Right ventricle myocardium superior (tissue), 1 donor: Measurements from ENCODE around the gene MIX23. TPM values are rescaled to one million over a fixed set of nuclear protein-coding genes. Genes with fewer than 3 reads are reported as not detected.

ENCODE experiments used
- ATAC-seq: fragments of 200-7000 bp; cut with Tn5 transposase; one replicate; pipeline ENCODE4 v1.9.1; 2020; ENCODE audit warnings: mild to moderate bottlenecking; ENCODE audit not compliant: poor library complexity
- DNase-seq: peaks from one replicate; pipeline ENCODE4 v3.0.0-alpha.2; 2020
- intact Hi-C: fragments of 100-400 bp; cut with DNase I; formaldehyde crosslinking; loops from one replicate; pipeline ENCODE4 v1.11.2; 2022
- total RNA-seq: library from RNA; stranded (reverse); fragmentation: NEBNext Ultra II Directional; extraction: Animal tissue kit (Norgen Biotek cat#: 25700); gene quantifications from one replicate; pipeline ENCODE4 v1.2.1, GENCODE V29; 2021
- donor health status: DM: no; HTN: yes; CAD: no; lungs with severe emphysema.

The MIX23 gene
- total RNA-seq, 1 donor from 2014 or later, result 25.0 TPM

DNA sequence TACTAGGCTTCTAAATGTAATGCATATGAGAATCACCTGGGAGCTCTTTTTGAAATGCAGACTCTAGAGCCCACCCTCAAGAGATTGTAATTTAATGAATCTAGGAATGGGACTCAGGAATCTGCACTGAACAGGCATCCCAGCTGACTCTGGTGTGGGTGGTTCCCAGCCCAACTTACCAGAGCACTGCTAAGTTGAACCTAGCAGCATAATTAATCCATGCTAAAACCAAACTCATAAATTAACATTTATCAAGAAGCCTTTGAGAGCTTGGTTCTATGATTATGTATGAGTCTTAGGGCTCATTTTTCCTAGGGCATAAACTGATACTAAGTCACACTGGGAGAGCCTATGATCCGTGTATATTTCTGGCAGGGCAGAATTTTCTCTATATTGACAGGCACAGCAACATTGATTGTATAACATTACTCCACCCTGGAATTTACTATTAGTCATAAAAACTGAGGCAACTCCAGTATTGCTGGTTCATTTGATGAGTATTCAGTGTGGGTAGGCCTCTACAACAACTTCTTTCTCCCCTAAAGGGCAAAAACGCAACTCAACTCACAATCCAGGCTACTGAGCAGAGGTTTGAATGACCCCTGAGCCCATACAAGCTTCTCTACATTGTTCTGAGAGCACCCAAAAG, 68.7 kb downstream of the MIX23 start:
- intact Hi-C loops, result no loop called here
- ATAC-seq, result no peak
- no peak for DNase-seq

DNA sequence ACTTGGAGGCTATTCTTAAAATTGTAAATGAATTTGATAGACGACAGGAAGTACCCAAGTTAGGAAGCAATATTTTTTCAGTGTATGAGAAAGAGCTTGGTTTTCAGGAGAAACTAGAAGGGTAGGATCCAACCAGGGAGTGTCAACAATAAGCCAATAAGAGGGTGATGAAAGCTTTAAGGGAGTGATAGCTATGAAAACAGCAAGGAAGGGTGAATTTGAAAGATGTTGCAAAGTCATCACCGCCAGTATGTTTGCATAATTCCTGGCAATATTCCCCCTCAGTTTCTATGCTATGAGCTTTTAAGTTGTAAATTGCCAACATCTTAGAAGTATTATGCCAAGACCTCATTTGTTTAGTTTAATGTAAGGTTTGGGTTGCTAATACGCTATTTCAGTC, 69.8 kb downstream of the MIX23 start:
- DNase-seq, result no peak
- ATAC-seq, result no peak
- intact Hi-C loops, result no loop called here

DNA sequence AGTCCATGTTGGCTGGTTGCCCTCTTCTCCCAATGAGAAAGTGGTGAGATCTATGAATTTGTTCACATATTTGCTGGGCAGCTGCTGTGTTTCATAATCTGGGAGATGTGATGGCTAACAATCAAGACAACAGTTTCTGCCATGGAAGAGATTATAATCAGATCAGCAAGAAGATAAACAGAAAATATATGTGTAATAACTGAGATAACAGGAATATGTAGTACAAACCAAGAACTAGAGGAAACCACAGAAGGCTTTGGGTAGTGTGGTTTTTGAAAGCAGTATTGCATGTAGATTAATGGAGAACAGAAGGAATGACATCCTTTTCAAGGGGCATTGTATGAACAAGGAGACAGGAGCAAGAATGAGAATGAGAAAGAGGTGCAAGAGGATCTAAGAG, 70.2 kb downstream of the MIX23 start:
- ATAC-seq, result no peak
- intact Hi-C loops, result no loop called here
- DNase-seq, result no peak

DNA sequence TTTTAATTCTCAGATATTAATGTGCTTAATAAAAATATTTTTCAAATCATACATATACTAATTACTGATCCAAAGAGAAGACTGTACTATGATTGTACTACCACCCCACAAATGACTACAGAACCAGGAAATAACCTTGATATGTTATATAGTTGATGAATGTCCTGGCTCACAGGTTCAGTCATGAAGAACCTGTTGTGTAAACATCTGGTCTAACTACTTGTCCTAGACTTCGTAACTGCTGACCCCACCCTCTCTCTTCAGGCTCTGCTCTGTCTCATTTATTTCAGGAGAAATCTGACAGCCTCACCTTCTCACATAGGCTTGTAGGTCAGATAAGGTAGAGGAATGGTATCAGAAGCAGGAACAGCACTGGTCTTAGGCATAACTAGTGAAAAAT, 72.7 kb downstream of the MIX23 start:
- DNase-seq (no peak), ATAC-seq (no peak)

More for the DNA sequence above, 72.7 kb downstream of the MIX23 start:
- intact Hi-C loops, result no loop called here

Other genes starting within 250 kb of the MIX23 start
- not detected for gene CASR, start 199.6 kb downstream of the MIX23 start, total RNA-seq
- 0.73 TPM for gene CSTA, start 58.0 kb downstream of the MIX23 start, total RNA-seq
- 144 TPM for gene FAM162A, start 951 bp upstream of the MIX23 start, total RNA-seq
- gene WDR5B, start 32.8 kb upstream of the MIX23 start, total RNA-seq, result 2.4 TPM
- 73.0 TPM for gene KPNA1, start 131.7 kb upstream of the MIX23 start, total RNA-seq
- gene PARP9, start 181.1 kb upstream of the MIX23 start, total RNA-seq, result 10.0 TPM
- gene DTX3L, start 181.1 kb upstream of the MIX23 start, total RNA-seq, result 10.2 TPM
- 0.40 TPM for gene PARP15, start 194.4 kb upstream of the MIX23 start, total RNA-seq